ENCODE data around the gene POU3F1. TPM values are rescaled to one million over a fixed set of nuclear protein-coding genes. Genes with fewer than 3 reads are reported as not detected.

POU3F1 gene
- polyA plus RNA-seq, 2 of the 4 experiments (the other 2 are of a cell fraction) = not detected

DNA sequence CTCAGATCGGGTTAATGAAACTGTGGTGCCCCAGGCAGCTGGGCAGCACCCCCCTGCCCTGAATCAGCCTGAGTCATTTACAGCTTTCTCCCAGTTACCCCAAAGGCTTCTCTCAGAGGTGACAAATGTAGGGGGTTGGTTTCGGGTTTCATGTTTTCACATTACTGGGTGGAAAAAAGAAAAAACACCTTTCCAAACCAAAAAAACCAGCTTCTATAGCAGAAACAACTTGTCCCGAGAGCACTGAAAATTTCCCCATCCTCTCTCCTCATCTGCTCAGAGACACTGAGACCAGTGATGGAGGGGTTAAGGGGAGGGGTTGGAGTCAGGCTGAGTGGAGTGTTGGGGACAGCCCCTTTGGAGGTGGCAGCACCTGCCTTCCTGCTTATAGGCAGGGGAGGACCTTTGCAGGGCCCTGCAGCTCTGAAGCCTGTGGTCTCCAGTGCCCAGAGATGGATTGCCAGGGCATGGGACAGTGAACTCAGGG is 18.4 kb downstream of the POU3F1 start:
- DNase-seq (ENCODE audit: low read depth in 1 of 2, low spot score in 1 of 2) (no peak), ATAC-seq (peak in 1 of 2 experiments; percentile 17; a peak in 1 of 6 replicates), FAIRE-seq (no peak)
- 84% methylated on average over 3 of the region's 3 CpGs for WGBS (ENCODE audit: missing lambda C conversion rate)
- no peak overlapping the region for H3K4me2 ChIP-seq
- ChIA-PET POLR2A (no interaction called here), CTCF (interaction anchor here (0.9 to 3.8 kb wide), 7 partner anchors 9 to 807 kb away, joined by 3 to 31 read pairs (median 4); no protein-coding TSS in a partner anchor)
- TF ChIP-seq HOXB13 (CRISPR knock-in tag; IDR thresholded peaks at IDR 0.05; ENCODE audit: low read depth) = no peak
- TF ChIP-seq, protein P1, sequence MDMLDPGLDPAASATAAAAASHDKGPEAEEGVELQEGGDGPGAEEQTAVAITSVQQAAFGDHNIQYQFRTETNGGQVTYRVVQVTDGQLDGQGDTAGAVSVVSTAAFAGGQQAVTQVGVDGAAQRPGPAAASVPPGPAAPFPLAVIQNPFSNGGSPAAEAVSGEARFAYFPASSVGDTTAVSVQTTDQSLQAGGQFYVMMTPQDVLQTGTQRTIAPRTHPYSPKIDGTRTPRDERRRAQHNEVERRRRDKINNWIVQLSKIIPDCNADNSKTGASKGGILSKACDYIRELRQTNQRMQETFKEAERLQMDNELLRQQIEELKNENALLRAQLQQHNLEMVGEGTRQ (IDR thresholded peaks at IDR 0.05) = no peak
- no peak for TF ChIP-seq ZFP36 (IDR thresholded peaks at IDR 0.05; ENCODE audit: borderline replicate concordance, partially characterized antibody)
- TF ChIP-seq POLR2A (IDR thresholded peaks at IDR 0.05; ENCODE audit: low read length) = no peak
- TF ChIP-seq ZNF302 (CRISPR knock-in tag; IDR thresholded peaks at IDR 0.05) = no peak
- TF ChIP-seq EHF (CRISPR knock-in tag; IDR thresholded peaks at IDR 0.05) = no peak
- TF ChIP-seq, protein P2, sequence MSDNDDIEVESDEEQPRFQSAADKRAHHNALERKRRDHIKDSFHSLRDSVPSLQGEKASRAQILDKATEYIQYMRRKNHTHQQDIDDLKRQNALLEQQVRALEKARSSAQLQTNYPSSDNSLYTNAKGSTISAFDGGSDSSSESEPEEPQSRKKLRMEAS (IDR thresholded peaks at IDR 0.05) = no peak
- TF ChIP-seq CBX2 (IDR thresholded peaks at IDR 0.05; ENCODE audit: borderline replicate concordance, low read depth) = no peak
- TF ChIP-seq RARB (CRISPR knock-in tag; IDR thresholded peaks at IDR 0.05) = no peak
- TF ChIP-seq NPAS2 (CRISPR knock-in tag; IDR thresholded peaks at IDR 0.05; ENCODE audit: borderline replicate concordance) = no peak
- no peak for TF ChIP-seq RNF2 (IDR thresholded peaks at IDR 0.05; ENCODE audit: borderline replicate concordance, low read depth)
- TF ChIP-seq HOXB5 (CRISPR knock-in tag; IDR thresholded peaks at IDR 0.05) = no peak
- TF ChIP-seq, protein P3, sequence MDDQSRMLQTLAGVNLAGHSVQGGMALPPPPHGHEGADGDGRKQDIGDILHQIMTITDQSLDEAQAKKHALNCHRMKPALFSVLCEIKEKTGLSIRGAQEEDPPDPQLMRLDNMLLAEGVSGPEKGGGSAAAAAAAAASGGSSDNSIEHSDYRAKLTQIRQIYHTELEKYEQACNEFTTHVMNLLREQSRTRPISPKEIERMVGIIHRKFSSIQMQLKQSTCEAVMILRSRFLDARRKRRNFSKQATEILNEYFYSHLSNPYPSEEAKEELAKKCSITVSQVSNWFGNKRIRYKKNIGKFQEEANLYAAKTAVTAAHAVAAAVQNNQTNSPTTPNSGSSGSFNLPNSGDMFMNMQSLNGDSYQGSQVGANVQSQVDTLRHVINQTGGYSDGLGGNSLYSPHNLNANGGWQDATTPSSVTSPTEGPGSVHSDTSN (IDR thresholded peaks at IDR 0.05) = no peak
- 0 out of 3 replicates have a peak, but pooled peaks cover 3% of the 10 kb centered on the region for H3K4me1 ChIP-seq
- H3K9me3 ChIP-seq = no peaks in the 10 kb centered on the region
- no peak overlapping the region for H3K27ac ChIP-seq
- no peak overlapping the region for H3K4me3 ChIP-seq

DNA sequence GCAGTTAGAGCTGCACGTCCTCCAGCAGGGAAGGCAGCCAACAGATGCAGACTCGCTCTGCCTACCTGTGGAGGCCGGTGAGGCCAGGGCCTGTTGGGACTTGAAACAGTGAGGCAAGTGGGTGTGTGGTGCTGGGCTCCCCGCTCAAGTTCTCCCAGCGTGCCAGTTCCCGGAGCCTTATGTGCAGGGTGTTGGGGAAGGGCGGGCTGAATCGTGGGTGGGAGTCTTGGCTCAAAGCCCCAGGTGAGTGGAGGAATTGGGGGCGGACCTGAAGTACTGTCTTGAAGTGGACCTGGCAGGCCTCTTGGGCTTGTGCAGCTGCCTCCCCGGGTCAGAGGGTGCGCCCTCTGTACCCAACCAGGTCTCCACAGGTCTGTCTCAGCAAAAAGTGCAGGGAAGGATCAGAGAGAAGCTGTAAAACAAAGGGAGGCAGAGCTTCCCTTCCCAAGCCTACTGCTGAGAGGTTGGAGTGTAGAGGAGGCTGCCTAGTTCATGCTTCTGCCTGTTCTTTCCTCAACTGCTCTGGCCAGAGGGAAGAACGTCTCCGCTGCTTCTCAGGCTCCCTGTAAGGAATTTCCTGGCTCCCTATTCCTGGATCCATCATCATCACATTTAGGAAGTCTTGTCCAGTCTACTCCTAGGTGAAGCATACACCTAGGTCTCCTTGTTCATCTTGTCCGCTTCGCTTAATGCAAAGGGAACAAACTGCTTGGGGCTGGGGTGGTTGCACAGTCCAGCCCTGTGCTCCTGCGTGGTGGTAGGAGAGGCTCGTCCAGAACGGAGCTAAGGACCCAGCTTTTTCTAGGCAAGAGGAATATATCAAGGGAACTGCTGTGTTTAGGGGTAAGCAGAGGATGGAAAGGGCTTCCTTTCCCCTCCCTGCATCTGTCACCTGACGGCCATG is 19.1 kb downstream of the POU3F1 start:
- Histone ChIP-seq H3K4me2 (no peak overlapping the region), H3K9me3 (no peaks in the 10 kb centered on the region), H3K4me1 (0 out of 3 replicates have a peak, but pooled peaks cover 3% of the 10 kb centered on the region), H3K27ac (no peak overlapping the region), H3K4me3 (no peak overlapping the region)
- POLR2A ChIA-PET = no interaction called here
- 85% methylated on average over 13 of the region's 19 CpGs for WGBS (ENCODE audit: missing lambda C conversion rate)
- FAIRE-seq (no peak), ATAC-seq (peak in 1 of 2 experiments; percentile 6; a peak in 1 of 6 replicates), DNase-seq (ENCODE audit: low read depth in 1 of 2, low spot score in 1 of 2) (no peak)
- CTCF ChIA-PET = interaction anchor here (0.7 to 3.8 kb wide), 17 partner anchors 10 to 812 kb away, joined by 3 to 31 read pairs (median 5); partner anchors contain the start of gene SF3A3
- TF ChIP-seq FOSB (CRISPR knock-in tag; IDR thresholded peaks at IDR 0.05) (no peak), MAZ (IDR thresholded peaks at IDR 0.05; ENCODE audit: borderline replicate concordance, low read depth, low read length) (no peak), MYC (IDR thresholded peaks at IDR 0.05; ENCODE audit: borderline replicate concordance, low read length) (no peak), CEBPB (IDR thresholded peaks at IDR 0.05) (no peak), JUN (IDR thresholded peaks at IDR 0.05) (no peak), KDM5A (IDR thresholded peaks at IDR 0.05) (no peak), NR3C1 (IDR thresholded peaks at IDR 0.05) (no peak), RNF2 (IDR thresholded peaks at IDR 0.05; ENCODE audit: borderline replicate concordance, low read depth) (no peak), POLR2A (IDR thresholded peaks at IDR 0.05; ENCODE audit: low read length) (no peak), CHD4 (IDR thresholded peaks at IDR 0.05; ENCODE audit: borderline replicate concordance) (no peak), CHD2 (IDR thresholded peaks at IDR 0.05; ENCODE audit: low read length, partially characterized antibody) (no peak), ZC3H11A (IDR thresholded peaks at IDR 0.05) (no peak), RFX5 (IDR thresholded peaks at IDR 0.05) (no peak), HOXB13 (CRISPR knock-in tag; IDR thresholded peaks at IDR 0.05; ENCODE audit: low read depth) (no peak)
- TF ChIP-seq, protein P4, sequence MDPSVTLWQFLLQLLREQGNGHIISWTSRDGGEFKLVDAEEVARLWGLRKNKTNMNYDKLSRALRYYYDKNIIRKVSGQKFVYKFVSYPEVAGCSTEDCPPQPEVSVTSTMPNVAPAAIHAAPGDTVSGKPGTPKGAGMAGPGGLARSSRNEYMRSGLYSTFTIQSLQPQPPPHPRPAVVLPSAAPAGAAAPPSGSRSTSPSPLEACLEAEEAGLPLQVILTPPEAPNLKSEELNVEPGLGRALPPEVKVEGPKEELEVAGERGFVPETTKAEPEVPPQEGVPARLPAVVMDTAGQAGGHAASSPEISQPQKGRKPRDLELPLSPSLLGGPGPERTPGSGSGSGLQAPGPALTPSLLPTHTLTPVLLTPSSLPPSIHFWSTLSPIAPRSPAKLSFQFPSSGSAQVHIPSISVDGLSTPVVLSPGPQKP (IDR thresholded peaks at IDR 0.05; ENCODE audit: low read depth, low read length) = no peak
- TF ChIP-seq, protein P2 (IDR thresholded peaks at IDR 0.05) = no peak
- TF ChIP-seq, protein P5, sequence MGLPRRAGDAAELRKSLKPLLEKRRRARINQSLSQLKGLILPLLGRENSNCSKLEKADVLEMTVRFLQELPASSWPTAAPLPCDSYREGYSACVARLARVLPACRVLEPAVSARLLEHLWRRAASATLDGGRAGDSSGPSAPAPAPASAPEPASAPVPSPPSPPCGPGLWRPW (IDR thresholded peaks at IDR 0.05) = no peak
- TF ChIP-seq, protein P6, sequence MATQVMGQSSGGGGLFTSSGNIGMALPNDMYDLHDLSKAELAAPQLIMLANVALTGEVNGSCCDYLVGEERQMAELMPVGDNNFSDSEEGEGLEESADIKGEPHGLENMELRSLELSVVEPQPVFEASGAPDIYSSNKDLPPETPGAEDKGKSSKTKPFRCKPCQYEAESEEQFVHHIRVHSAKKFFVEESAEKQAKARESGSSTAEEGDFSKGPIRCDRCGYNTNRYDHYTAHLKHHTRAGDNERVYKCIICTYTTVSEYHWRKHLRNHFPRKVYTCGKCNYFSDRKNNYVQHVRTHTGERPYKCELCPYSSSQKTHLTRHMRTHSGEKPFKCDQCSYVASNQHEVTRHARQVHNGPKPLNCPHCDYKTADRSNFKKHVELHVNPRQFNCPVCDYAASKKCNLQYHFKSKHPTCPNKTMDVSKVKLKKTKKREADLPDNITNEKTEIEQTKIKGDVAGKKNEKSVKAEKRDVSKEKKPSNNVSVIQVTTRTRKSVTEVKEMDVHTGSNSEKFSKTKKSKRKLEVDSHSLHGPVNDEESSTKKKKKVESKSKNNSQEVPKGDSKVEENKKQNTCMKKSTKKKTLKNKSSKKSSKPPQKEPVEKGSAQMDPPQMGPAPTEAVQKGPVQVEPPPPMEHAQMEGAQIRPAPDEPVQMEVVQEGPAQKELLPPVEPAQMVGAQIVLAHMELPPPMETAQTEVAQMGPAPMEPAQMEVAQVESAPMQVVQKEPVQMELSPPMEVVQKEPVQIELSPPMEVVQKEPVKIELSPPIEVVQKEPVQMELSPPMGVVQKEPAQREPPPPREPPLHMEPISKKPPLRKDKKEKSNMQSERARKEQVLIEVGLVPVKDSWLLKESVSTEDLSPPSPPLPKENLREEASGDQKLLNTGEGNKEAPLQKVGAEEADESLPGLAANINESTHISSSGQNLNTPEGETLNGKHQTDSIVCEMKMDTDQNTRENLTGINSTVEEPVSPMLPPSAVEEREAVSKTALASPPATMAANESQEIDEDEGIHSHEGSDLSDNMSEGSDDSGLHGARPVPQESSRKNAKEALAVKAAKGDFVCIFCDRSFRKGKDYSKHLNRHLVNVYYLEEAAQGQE (IDR thresholded peaks at IDR 0.05) = no peak

All from A549 (cell line).